CD4-positive, alpha-beta T cell (primary cell): ENCODE measurements around the gene TEX28. TPM values are rescaled to one million over a fixed set of nuclear protein-coding genes. Genes with fewer than 3 reads are reported as not detected.
A peak's percentile ranks its signal among the peaks of the same experiment; 100 is the strongest.
"Not testable (repeated sequence)": the region's sequence is repeated elsewhere in the genome, so short reads cannot be mapped to it uniquely, and the experiment has no call there.

Experiments
- ATAC-seq: fragments of 200-7000 bp; cut with Tn5 transposase; one replicate; pipeline ENCODE4 v1.10.0; 2022; ENCODE audit warnings: mild to moderate bottlenecking; ENCODE audit not compliant: poor library complexity
- CTCF ChIA-PET: fragments of 350-600 bp; sonication (Branson Sonifier 250); formaldehyde crosslinking; loops from one replicate; lab custom pipeline; 2021; ENCODE audit warnings: antibody characterized with exemption, inconsistent platforms; lab: Charles Lee
- POLR2A ChIA-PET: fragments of 350-600 bp; sonication (Branson Sonifier 250); formaldehyde crosslinking; loops from one replicate; lab custom pipeline; 2021; ENCODE audit warnings: antibody characterized with exemption, inconsistent platforms; lab: Charles Lee
- DNase-seq, 14 experiments: peaks; one replicate each; pipeline ENCODE4 v3.0.0-alpha.2; 2013 to 2020; ENCODE audit warnings: mixed read lengths in 2 of 14
- H3K27ac ChIP-seq, 2 donors: one replicate each; pipeline versions ENCODE4 v1.5.1 to v1.7.0; 2013; ENCODE audit warnings: low read length in 2 of 2, low read depth in 1 of 2, mild to moderate bottlenecking in 1 of 2
- H3K27me3 ChIP-seq, 2 experiments: 1 replicate in 1 of 2; 2 replicates in 1 of 2; pipeline versions ENCODE4 v1.6.1 to v1.7.0; 2013; ENCODE audit warnings: low read length in 2 of 2, control low read depth in 1 of 2, mild to moderate bottlenecking in 1 of 2, moderate library complexity in 1 of 2; ENCODE audit not compliant: insufficient read depth in 2 of 2, control insufficient read depth in 1 of 2
- H3K36me3 ChIP-seq: one replicate; pipeline ENCODE4 v1.6.1; 2013; ENCODE audit warnings: low read length, control low read depth; ENCODE audit not compliant: insufficient read depth
- H3K4me1 ChIP-seq: one replicate; pipeline ENCODE4 v1.6.1; 2013; ENCODE audit warnings: low read length, control low read depth; ENCODE audit not compliant: insufficient read depth
- H3K4me3 ChIP-seq: one replicate; pipeline ENCODE4 v1.5.1; 2013; ENCODE audit warnings: mild to moderate bottlenecking, low read length, moderate library complexity
- H3K9me3 ChIP-seq, 2 experiments: 1 replicate in 1 of 2; 2 replicates in 1 of 2; pipeline versions ENCODE4 v1.6.1 to v1.7.0; 2013; ENCODE audit warnings: low read length in 2 of 2, mild to moderate bottlenecking in 2 of 2, control low read depth in 1 of 2, moderate library complexity in 1 of 2; ENCODE audit not compliant: control insufficient read depth in 1 of 2, insufficient read depth in 1 of 2
- H3K27ac Mint-ChIP-seq: one replicate; pipeline ENCODE4 v1.8.0; 2020; ENCODE audit warnings: mixed read lengths
- H3K27me3 Mint-ChIP-seq: one replicate; pipeline ENCODE4 v1.8.0; 2021; ENCODE audit warnings: mixed read lengths
- H3K36me3 Mint-ChIP-seq: one replicate; pipeline ENCODE4 v1.8.0; 2021; ENCODE audit warnings: low read depth, mixed read lengths
- H3K4me1 Mint-ChIP-seq: one replicate; pipeline ENCODE4 v1.8.0; 2021; ENCODE audit warnings: low read depth, mixed read lengths
- H3K4me3 Mint-ChIP-seq: one replicate; pipeline ENCODE4 v1.8.0; 2020; ENCODE audit warnings: mild to moderate bottlenecking, mixed read lengths
- H3K9me3 Mint-ChIP-seq: one replicate; pipeline ENCODE4 v1.8.0; 2020; ENCODE audit warnings: mixed read lengths
- intact Hi-C, 2 experiments: fragments of 100-400 bp; cut with DNase I in 1 of 2; cut with micrococcal nuclease in 1 of 2; formaldehyde crosslinking; loops; one replicate each; pipeline versions ENCODE4 v1.15.1 to v1.9.0; 2023 to 2025; cut with DNase I, micrococcal nuclease
- total RNA-seq, 174 experiments: library from RNA in 2 of 174; stranded (reverse) in 2 of 174; gene quantifications; one replicate each; pipeline ENCODE4 v1.2.3 and lab custom pipeline; 2021 to 2026
- TF ChIP-seq, protein P1 (sequence below): fragments of 200-600 bp; IDR thresholded peaks from one replicate; pipeline ENCODE4 v1.8.0; 2022; ENCODE audit warnings: antibody characterized with exemption, mild to moderate bottlenecking

TEX28 gene
- total RNA-seq, 2 experiments from 2014 or later = not detected

- H3K4me1 ChIP-seq = peaks cover 3% of the 10 kb centered on the region
- CTCF ChIA-PET = no interaction called here
Observed at GRCh38 chrX:154295664-154296310, 863 bp upstream of the TEX28 start, which contains the start of gene TKTL1. TSS of gene TKTL1 (plus strand) at chrX:154295795. CDS start at chrX:154295860, 65 bp downstream.

DNA sequence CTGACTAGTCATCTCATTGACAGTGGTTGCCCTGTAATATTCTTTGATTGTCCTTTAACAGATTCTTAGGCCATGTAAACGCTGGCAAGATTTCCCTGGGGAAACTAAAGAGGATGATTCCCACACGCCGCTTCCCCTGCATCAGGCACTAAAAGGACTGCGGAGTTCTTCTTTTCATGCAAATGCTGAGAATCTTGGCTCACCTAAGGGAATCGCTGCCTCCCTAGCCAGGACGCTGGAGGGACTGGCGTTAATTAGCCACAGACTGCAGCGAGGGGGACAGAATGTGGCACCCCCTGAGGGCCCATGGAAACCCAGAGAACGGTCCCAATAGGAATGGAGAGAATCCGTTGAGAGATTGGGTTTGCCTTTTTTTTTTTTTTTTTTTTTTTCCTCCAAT is 8.5 kb downstream of the TEX28 start:
- POLR2A ChIA-PET, H3K9me3 Mint-ChIP-seq, ATAC-seq, H3K9me3 ChIP-seq, H3K36me3 Mint-ChIP-seq, H3K27ac ChIP-seq, H3K27me3 Mint-ChIP-seq, intact Hi-C loops, H3K4me3 Mint-ChIP-seq, DNase-seq, CTCF ChIA-PET, H3K27ac Mint-ChIP-seq, H3K27me3 ChIP-seq, H3K4me1 Mint-ChIP-seq, H3K4me3 ChIP-seq, H3K36me3 ChIP-seq, H3K4me1 ChIP-seq: not testable (repeated sequence)

More at GRCh38 chrX:154295664-154296310, 863 bp upstream of the TEX28 start, which contains the start of gene TKTL1:
- Histone ChIP-seq H3K27ac (no peak within 1 kb of the TSS), H3K4me3 (no peak within 1 kb of the TSS), H3K27me3 (no peaks in the 10 kb centered on the region), H3K36me3 (no peaks in the 10 kb centered on the region), H3K9me3 (no peaks in the 10 kb centered on the region)
- POLR2A ChIA-PET = no interaction called here
- Mint-ChIP-seq H3K27ac (no peak within 1 kb of the TSS), H3K36me3 (no peaks in the 10 kb centered on the region), H3K9me3 (no peaks in the 10 kb centered on the region), H3K4me3 (no peak within 1 kb of the TSS), H3K27me3 (no peaks in the 10 kb centered on the region), H3K4me1 (no peaks in the 10 kb centered on the region)
- ATAC-seq (no peak), DNase-seq (no peak)
- intact Hi-C loops = no loop called here
- TF ChIP-seq, protein P1, sequence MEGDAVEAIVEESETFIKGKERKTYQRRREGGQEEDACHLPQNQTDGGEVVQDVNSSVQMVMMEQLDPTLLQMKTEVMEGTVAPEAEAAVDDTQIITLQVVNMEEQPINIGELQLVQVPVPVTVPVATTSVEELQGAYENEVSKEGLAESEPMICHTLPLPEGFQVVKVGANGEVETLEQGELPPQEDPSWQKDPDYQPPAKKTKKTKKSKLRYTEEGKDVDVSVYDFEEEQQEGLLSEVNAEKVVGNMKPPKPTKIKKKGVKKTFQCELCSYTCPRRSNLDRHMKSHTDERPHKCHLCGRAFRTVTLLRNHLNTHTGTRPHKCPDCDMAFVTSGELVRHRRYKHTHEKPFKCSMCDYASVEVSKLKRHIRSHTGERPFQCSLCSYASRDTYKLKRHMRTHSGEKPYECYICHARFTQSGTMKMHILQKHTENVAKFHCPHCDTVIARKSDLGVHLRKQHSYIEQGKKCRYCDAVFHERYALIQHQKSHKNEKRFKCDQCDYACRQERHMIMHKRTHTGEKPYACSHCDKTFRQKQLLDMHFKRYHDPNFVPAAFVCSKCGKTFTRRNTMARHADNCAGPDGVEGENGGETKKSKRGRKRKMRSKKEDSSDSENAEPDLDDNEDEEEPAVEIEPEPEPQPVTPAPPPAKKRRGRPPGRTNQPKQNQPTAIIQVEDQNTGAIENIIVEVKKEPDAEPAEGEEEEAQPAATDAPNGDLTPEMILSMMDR = no peak

- CTCF ChIA-PET = not testable (repeated sequence)
Observed at GRCh38 chrX:154284489-154285338, 10.2 kb downstream of the TEX28 start.

GRCh38 chrX:154269245-154269644 is 25.7 kb downstream of the TEX28 start:
- H3K4me1 Mint-ChIP-seq, intact Hi-C loops: not testable (repeated sequence)

More at GRCh38 chrX:154284489-154285338, 10.2 kb downstream of the TEX28 start:
- H3K36me3 ChIP-seq, H3K27ac ChIP-seq, H3K27me3 Mint-ChIP-seq, H3K36me3 Mint-ChIP-seq, intact Hi-C loops, H3K27ac Mint-ChIP-seq, H3K9me3 ChIP-seq, H3K4me3 Mint-ChIP-seq, POLR2A ChIA-PET, DNase-seq, H3K4me3 ChIP-seq, H3K4me1 ChIP-seq, H3K4me1 Mint-ChIP-seq, H3K9me3 Mint-ChIP-seq, H3K27me3 ChIP-seq: not testable (repeated sequence)
- peak; percentile 94 for ATAC-seq

DNA sequence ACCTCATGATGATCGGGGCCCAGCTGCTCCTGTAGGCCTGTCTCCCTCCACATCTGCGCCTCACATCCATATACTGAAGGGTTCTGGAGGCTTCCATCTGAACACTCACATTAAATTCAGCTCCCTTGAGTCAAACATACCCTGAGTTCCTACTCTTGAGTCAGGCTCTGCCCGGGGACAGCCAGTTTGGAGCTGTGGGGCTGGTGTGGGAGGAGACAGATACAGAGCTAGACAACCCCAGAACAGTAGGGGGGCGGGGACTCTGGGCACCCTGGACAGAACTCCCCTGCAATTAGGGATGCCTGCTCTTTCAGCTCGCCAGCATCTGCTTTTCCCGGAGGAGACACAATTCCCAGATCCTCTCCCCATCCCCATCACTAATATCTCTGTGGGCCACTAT is 31.9 kb downstream of the TEX28 start:
- H3K36me3 ChIP-seq, H3K4me1 Mint-ChIP-seq, H3K4me3 ChIP-seq, H3K36me3 Mint-ChIP-seq, H3K9me3 ChIP-seq, POLR2A ChIA-PET, H3K27me3 Mint-ChIP-seq, H3K27me3 ChIP-seq, H3K4me3 Mint-ChIP-seq, H3K4me1 ChIP-seq, H3K27ac Mint-ChIP-seq, intact Hi-C loops, ATAC-seq, H3K9me3 Mint-ChIP-seq, CTCF ChIA-PET, H3K27ac ChIP-seq, DNase-seq: not testable (repeated sequence)

More at GRCh38 chrX:154269245-154269644, 25.7 kb downstream of the TEX28 start:
- H3K9me3 Mint-ChIP-seq, H3K36me3 ChIP-seq, H3K4me3 Mint-ChIP-seq, H3K27ac Mint-ChIP-seq, DNase-seq, H3K27me3 ChIP-seq, H3K36me3 Mint-ChIP-seq, CTCF ChIA-PET, ATAC-seq, POLR2A ChIA-PET, H3K4me3 ChIP-seq, H3K27ac ChIP-seq, H3K27me3 Mint-ChIP-seq, H3K9me3 ChIP-seq, H3K4me1 ChIP-seq: not testable (repeated sequence)

DNA sequence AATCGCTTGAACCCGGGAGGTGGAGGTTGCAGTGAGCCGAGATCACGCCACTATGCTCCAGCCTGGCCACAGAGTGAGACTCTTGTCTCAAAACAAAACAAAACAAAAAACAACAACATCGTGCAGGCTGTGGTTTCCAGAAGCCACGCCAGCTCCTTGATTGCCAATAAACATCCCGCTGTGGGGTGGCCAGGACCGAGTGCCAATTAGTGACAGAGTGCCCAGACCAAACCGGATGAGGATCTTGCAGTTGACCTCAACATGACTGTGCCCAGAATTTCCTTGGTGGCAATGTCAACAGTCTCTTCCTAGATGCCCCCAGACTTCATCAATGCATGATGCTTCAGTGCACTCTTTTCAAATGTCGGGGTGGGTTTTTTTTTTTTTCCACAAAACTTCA is 36.2 kb downstream of the TEX28 start:
- intact Hi-C loops, H3K9me3 ChIP-seq, H3K27me3 Mint-ChIP-seq, CTCF ChIA-PET, H3K4me1 ChIP-seq, H3K36me3 ChIP-seq, H3K4me1 Mint-ChIP-seq, H3K36me3 Mint-ChIP-seq, POLR2A ChIA-PET, H3K27ac ChIP-seq, ATAC-seq, H3K9me3 Mint-ChIP-seq, H3K4me3 ChIP-seq, H3K27ac Mint-ChIP-seq, DNase-seq, H3K4me3 Mint-ChIP-seq, H3K27me3 ChIP-seq: not testable (repeated sequence)
